ENCODE data around the gene BMPER. TPM values are rescaled to one million over a fixed set of nuclear protein-coding genes. Genes with fewer than 3 reads are reported as not detected.

Gene BMPER
- total RNA-seq, 4 donors from 2014 or later, result 0.27 to 0.53 (median 0.34) TPM

GRCh38 chr7:33946094-33946699 is 40.9 kb downstream of the BMPER start:
- 61 to 64% methylated on average over 3 of the region's 3 CpGs for WGBS, 2 donors
- no peak for DNase-seq (ENCODE audit: low spot score in 2 of 2)
- no peak overlapping the region for H3K4me3 ChIP-seq (ENCODE audit: low read depth, poor library complexity, severe bottlenecking)
- intact Hi-C loops (cut with DNase I; ENCODE audit: low total_unique reads), result no loop called here
- no peak for TF ChIP-seq POLR2A (IDR thresholded peaks at IDR 0.05)
- TF ChIP-seq CTCF (IDR thresholded peaks at IDR 0.05), result no peak

- no peak for DNase-seq (ENCODE audit: low spot score in 2 of 2)
- intact Hi-C loops (cut with DNase I; ENCODE audit: low total_unique reads), result no loop called here
- TF ChIP-seq POLR2A (IDR thresholded peaks at IDR 0.05) (no peak), CTCF (IDR thresholded peaks at IDR 0.05) (no peak)
- 92 to 95% methylated on average over 5 of the region's 5 CpGs for WGBS, 2 donors
- no peak overlapping the region for H3K4me3 ChIP-seq (ENCODE audit: low read depth, poor library complexity, severe bottlenecking)
These were observed 44.8 kb downstream of the BMPER start for GRCh38 chr7:33950047-33950714.

- WGBS, 2 donors, result 54 to 58% methylated on average over 3 of the region's 3 CpGs
- DNase-seq (ENCODE audit: low spot score in 2 of 2), result no peak
- no peak for TF ChIP-seq CTCF (IDR thresholded peaks at IDR 0.05)
- no peak for TF ChIP-seq POLR2A (IDR thresholded peaks at IDR 0.05)
- intact Hi-C loops (cut with DNase I; ENCODE audit: low total_unique reads), result no loop called here
- H3K4me3 ChIP-seq (ENCODE audit: low read depth, poor library complexity, severe bottlenecking), result no peak overlapping the region
These were observed 47.5 kb downstream of the BMPER start for GRCh38 chr7:33952824-33953223.

GRCh38 chr7:33958104-33958503 is 52.8 kb downstream of the BMPER start:
- no peak overlapping the region for H3K4me3 ChIP-seq (ENCODE audit: low read depth, poor library complexity, severe bottlenecking)
- TF ChIP-seq POLR2A (IDR thresholded peaks at IDR 0.05) (no peak), CTCF (IDR thresholded peaks at IDR 0.05) (no peak)
- no peak for DNase-seq (ENCODE audit: low spot score in 2 of 2)
- WGBS, 2 donors, result 90 to 96% methylated on average over 1 of the region's 1 CpG
- intact Hi-C loops (cut with DNase I; ENCODE audit: low total_unique reads), result no loop called here

GRCh38 chr7:33959676-33960075 is 54.3 kb downstream of the BMPER start:
- 93 to 94% methylated on average over 1 of the region's 1 CpG for WGBS, 2 donors
- intact Hi-C loops (cut with DNase I; ENCODE audit: low total_unique reads), result no loop called here
- no peak overlapping the region for H3K4me3 ChIP-seq (ENCODE audit: low read depth, poor library complexity, severe bottlenecking)
- TF ChIP-seq POLR2A (IDR thresholded peaks at IDR 0.05), result no peak
- TF ChIP-seq CTCF (IDR thresholded peaks at IDR 0.05), result no peak
- no peak for DNase-seq (ENCODE audit: low spot score in 2 of 2)

Measured in lower leg skin (tissue), 4 donors.